Fibroblast of mammary gland (primary cell): ENCODE measurements around the gene KRT7.

Source experiments
- DNase-seq: peaks from one replicate; pipeline ENCODE4 v3.0.0-alpha.2; 2010; ENCODE audit warnings: low read depth
- H3K4me3 ChIP-seq: 2 replicates; pipeline ENCODE4 v1.5.1; 2011; ENCODE audit warnings: low read depth, mild to moderate bottlenecking, low read length, moderate library complexity; ENCODE audit not compliant: control insufficient read depth
- TF ChIP-seq, protein P1 (sequence below): conservative IDR thresholded peaks from 2 replicates; pipeline ENCODE4 v1.5.1; 2011; ENCODE audit warnings: low read depth, low read length, inconsistent platforms; ENCODE audit not compliant: control insufficient read depth, insufficient read depth

Gene KRT7

DNA sequence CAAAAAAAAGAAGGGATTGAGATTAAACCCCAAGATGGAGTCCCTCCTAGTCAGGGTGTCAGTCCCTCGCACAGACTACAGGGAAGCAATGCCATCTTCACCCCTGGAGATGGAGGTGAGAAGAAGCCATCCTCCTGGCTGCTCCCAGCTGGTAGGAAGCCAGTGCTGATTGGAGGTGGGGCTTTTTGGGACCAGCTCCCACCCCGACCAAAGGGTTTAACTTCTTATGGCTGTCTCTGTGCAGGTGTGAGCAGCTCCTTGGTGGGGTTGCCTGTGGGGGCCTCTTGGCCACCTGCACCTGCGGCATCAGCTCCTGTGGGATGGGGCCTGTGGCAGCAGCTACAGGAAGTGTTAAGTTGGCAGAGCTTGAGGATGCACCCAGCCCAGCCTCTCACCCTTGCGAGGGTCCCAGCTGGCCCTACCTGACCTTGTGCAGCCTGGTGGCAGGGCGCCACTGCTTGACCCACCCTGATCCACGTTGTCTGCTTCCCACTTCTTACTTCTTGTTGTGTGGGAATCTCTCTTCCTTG, 37.6 kb downstream of the KRT7 start:
- no peak overlapping the region for H3K4me3 ChIP-seq
- TF ChIP-seq, protein P1, sequence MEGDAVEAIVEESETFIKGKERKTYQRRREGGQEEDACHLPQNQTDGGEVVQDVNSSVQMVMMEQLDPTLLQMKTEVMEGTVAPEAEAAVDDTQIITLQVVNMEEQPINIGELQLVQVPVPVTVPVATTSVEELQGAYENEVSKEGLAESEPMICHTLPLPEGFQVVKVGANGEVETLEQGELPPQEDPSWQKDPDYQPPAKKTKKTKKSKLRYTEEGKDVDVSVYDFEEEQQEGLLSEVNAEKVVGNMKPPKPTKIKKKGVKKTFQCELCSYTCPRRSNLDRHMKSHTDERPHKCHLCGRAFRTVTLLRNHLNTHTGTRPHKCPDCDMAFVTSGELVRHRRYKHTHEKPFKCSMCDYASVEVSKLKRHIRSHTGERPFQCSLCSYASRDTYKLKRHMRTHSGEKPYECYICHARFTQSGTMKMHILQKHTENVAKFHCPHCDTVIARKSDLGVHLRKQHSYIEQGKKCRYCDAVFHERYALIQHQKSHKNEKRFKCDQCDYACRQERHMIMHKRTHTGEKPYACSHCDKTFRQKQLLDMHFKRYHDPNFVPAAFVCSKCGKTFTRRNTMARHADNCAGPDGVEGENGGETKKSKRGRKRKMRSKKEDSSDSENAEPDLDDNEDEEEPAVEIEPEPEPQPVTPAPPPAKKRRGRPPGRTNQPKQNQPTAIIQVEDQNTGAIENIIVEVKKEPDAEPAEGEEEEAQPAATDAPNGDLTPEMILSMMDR: no peak
- DNase-seq: no peak

DNA sequence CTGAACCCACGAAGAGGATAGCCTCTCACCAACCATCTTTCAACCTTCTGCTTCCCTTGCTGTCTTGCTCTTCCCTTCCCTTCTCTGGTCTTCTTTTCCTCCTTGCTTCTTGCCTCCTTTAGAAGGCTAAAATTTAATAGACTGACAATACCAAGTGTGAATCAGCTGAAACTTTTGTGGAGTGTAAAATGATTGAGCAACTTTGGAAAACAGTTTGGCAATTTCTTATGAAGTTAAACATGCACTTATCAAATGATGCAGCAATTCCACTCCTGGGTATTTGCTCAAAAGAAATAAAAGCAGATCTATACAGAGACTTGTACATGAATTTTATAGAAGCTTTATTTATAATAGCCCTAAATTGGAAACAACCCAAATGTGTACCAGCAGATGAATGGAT, 38.1 kb downstream of the KRT7 start:
- TF ChIP-seq, protein P1: no peak
- H3K4me3 ChIP-seq: no peak overlapping the region
- DNase-seq: peak; percentile 35

DNA sequence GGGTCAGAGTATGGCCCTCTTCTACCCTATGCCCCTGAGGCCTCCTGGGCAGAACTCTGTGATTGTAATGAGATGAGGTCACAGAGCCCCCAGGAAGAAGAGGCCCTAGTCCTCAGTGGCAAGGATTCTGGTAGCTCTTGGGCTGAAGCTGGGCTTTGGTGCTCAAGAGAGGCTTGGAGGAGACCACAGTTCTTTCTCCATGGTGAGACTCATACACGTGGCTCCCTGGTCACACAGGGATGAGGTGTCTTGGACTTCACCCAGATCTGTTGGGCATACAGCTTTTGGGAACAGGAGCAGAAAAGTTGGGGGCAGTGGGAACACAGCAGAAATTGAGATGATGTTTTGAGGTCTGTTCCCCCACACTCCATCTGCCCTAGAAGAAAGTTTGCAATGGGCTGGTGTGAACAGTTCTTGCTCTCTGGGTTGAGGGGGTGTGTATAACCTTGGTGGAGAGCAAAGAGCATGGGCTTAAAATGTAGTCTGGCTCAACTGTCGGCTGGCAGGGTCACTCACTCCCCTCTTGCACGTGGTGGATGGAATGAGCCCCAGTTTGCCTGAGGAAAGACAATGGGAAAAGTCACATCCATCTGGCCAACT, 41.6 kb downstream of the KRT7 start, which contains the start of gene KRT86:
TSS of gene KRT86 (plus strand) at position 125 of the 600 bp plus-strand sequence. CDS start 27,272 bp downstream, outside the sequence.
- DNase-seq: no peak
- TF ChIP-seq, protein P1: no peak

DNA sequence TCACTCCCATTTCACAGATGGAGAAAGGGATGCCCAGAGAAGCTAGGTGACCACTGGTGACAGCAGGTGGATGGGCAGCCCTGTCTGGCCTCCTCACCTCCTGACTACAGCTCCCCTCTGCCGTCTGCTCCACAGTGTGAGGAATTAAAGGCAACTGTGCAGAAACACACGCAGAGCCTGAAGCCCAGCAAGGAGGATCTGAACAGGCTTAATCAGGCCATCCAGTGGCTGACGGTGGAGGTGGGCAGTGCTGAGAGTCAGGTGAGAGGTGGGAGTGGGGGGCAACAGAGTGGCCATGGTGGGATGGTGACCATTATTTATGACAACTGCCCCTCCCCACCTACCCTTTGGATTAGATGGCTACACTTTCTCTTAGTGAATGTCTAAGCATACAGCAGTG, 42.6 kb downstream of the KRT7 start:
- H3K4me3 ChIP-seq: no peak overlapping the region
- TF ChIP-seq, protein P1: no peak
- DNase-seq: no peak

More for the DNA sequence above, 41.6 kb downstream of the KRT7 start, which contains the start of gene KRT86:
- H3K4me3 ChIP-seq: no peak within 1 kb of the TSS

DNA sequence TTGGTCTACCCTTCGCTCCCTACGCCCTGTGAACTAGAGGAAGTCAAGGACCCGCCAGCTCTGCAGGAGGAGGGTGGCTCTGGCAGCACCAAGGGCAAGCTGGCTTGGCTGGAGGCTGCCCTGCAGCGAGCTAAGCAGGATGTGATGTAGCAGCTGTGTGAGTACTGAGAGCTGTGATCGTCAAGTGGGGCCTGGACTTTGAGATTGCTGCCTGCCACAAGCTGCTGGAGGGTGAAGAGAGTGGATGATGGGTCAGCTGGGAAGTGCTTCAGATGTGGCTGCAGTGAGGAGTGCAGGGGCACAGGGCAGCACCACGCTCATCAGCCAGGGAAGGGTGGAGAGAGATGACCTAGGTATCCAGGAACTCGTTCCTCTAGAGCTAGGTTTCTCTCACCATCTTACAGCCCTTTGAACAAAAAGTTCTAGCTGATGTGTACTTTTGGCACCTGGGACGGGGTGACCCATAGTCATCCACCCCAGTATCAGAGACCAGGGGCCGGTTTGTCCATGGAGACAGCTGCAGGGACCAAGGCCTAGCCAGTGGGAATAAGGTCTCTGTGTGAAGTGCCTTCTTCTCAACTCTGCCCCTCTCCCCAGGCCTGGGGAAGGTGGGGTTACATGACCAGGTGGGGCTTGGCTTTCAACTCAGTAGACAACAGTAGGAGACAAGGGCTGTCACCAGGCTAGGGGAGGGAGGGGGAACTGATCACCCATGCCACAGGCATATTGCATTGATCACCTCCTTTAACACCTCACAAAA, 44.6 kb downstream of the KRT7 start:
- DNase-seq: no peak
- H3K4me3 ChIP-seq: no peak overlapping the region
- TF ChIP-seq, protein P1: no peak

DNA sequence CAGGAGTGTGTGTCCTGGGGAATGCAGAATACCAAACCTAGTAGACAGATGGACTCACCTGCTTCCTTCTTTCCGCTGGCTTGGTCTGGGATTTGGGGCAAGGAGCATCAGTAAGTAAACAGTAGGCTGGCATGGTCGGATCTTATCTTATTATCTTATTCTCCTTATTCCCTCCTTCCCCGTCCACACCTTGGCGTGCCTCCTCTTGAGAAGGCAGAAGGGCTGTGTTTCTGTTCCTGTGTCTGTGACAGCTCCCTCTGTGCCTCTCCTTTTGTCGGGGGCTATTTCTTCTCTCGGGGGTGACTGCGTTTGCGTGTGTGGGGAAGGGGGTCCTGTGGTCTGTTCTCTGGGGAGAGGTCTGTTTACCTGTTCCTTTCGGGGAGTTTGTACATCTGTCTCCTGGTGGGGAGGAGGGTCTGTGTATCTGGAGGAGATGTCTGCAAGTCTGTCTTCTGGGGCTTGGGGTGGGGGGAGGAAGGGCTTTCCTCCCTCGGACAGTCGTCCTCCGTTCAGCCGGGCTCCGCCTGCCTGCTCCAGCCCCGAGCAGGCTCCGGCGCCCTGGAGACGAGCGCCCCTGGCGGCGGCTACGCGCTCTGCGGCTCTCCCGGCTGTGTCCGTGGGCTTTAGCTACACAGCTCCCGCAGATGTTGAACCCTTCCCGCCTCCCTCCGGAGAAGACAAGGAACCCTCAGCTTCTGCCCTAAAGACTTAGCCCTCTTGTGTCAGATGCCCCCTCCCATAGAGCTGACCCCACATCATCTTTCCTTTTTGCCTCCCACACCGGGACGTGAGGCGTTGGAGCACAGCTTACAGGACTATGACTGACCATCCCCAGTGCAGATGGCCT, 45.8 kb downstream of the KRT7 start:
- H3K4me3 ChIP-seq: no peak overlapping the region
- TF ChIP-seq, protein P1: peak; percentile 80

More for the DNA sequence above, 45.8 kb downstream of the KRT7 start:
- DNase-seq: peak; percentile 64
